HG03175 (cell line): Measurements from ENCODE around the gene USP7.
"Not testable (repeated sequence)": the region's sequence is repeated elsewhere in the genome, so short reads cannot be mapped to it uniquely, and the experiment has no call there.

Source experiments
- ATAC-seq: cut with Tn5 transposase; IDR thresholded peaks from one replicate; pipeline ENCODE4 v1.9.1; 2021; ENCODE audit warnings: mild to moderate bottlenecking, moderate library complexity; ENCODE audit not compliant: unreplicated experiment

The USP7 gene

DNA sequence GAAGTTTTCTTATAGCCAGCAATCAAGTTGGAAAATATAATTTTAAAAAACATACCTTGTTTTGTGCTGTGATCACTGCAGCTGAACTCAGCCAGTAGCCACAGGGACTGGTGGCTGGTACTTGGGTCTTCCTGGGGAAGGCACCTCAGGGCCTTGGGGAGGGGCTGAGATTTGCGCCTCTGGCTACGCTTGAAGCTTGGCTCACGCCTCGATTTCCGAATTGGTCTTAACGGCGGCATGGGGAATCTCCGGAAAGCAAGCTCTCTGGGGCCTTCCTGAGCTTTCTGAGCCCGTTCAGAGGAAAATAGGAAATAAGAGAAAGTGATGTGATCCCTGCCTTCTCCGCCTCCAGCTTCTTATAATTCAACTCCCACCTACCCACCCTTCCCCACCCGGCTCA, 11.3 kb upstream of the USP7 start:
- no peak for ATAC-seq

GRCh38 chr16:8972843-8973586, 9.3 kb upstream of the USP7 start:
- no peak for ATAC-seq

GRCh38 chr16:8971416-8971815, 7.7 kb upstream of the USP7 start:
- no peak for ATAC-seq

DNA sequence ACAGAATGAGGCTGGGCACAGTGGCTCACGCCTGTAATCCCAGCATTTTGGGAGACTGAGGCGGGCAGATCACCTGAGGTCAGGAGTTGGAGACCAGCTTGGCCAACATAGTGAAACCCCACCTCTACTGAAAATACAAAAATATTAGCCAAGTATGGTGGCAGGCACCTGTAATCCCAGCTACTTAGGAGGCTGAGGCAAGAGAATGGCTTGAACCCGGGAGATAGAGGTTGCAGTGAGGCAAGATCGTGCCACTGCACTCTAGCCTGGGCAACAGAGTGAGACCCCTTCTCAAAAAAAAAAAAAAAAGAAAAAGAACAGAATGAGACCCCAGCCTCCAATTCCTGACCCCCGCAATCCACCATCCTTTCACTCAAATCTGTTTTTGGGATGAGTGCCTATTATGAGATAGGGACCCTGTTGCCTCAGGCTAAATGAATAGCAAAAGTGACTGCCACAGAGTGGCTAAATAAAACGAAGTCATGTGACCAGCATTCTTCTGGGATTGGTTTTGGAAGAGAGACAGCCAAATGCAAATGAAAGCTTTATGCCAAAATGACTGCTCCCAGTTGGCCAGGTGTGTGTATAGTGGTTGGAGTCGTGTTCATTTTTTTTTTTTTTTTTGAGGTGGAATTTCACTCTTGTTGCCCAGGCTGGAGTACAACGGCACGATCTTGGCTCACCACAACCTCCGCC, 5.6 kb upstream of the USP7 start:
- not testable (repeated sequence) for ATAC-seq

DNA sequence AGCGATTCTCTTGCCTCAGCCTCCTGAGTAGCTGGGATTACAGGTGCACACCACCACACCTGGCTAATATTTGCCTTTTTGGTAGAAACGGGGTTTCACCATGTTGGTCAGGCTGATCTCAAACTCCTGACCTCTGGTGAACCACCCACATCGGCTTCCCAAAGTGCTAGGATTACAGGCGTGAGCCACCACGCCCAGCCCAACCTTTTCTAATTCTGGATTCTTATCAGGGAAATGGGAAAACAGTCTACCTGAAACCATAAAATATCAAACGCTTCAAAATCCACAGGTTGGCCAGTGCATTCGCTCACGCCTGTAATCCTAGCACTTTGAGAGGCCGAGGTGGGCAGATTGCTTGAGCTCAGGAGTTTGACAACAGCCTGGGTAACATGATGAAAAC, 4.3 kb upstream of the USP7 start:
- ATAC-seq = not testable (repeated sequence)

DNA sequence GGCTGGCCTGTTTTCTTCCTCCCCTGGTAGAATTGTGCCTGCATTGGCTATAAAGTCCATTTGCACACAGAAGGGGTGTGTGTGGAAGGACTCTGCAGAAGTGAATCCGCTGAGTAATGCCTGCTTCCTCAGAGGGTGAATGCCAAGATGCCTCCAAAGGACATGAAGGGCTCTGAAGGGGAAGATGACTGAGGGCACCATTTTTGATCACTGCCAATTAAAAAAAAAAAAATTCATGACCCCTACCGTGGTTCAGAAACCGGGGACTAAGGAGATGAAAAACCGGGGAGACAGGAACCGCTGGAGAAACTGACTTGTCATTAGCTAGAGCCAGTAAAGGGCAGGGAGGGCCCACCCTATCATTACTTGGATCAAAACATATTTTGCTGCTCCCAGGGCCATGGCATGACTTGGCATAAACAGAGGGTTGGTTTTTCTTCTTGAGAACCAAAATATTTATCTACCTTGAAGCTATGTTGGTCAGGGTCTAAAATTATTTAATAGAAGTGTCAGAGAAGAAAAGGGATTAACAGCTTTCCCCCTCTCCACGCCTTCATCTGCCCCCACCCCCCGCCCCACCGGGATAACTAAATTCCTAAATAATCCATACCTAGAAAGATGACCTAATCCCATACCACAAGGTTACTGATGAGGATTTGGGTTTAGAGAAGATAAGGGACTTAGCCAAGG, 3.6 kb upstream of the USP7 start:
- no peak for ATAC-seq

DNA sequence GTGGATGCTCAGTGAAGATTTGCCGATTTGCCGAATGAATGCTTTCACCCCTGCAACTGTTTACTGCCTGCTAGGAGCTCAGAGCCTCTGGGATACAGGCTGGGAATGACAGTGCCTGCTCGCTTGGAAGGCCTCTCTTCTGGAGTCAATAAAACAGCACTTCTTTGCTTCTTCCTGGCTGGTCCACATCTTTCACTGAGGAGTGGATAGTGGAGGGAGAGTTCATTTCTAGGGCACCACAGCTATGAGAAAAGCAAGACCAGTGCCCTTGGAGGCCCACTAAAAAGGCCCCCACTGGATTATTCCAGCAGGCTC, 3.1 kb upstream of the USP7 start:
- ATAC-seq = no peak

DNA sequence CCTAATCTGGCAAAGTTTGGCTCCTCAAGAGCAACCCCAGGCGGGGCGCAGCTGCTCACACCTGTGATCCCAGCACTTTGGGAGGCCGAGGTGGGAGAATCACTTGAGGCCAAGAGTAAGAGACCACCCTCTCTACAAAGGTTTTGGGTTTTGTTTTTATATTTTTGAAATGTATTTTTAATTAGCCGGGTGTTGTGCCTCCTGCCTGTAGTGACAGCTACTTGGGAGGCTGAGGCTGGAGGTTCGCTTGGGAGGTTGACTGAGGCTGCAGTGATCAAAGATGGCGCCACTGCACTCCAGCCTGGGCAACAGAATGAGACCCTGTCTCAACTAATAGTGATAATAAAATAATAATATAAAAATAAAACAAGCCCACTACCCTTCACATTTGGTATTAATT, 756 bp upstream of the USP7 start:
- no peak for ATAC-seq

DNA sequence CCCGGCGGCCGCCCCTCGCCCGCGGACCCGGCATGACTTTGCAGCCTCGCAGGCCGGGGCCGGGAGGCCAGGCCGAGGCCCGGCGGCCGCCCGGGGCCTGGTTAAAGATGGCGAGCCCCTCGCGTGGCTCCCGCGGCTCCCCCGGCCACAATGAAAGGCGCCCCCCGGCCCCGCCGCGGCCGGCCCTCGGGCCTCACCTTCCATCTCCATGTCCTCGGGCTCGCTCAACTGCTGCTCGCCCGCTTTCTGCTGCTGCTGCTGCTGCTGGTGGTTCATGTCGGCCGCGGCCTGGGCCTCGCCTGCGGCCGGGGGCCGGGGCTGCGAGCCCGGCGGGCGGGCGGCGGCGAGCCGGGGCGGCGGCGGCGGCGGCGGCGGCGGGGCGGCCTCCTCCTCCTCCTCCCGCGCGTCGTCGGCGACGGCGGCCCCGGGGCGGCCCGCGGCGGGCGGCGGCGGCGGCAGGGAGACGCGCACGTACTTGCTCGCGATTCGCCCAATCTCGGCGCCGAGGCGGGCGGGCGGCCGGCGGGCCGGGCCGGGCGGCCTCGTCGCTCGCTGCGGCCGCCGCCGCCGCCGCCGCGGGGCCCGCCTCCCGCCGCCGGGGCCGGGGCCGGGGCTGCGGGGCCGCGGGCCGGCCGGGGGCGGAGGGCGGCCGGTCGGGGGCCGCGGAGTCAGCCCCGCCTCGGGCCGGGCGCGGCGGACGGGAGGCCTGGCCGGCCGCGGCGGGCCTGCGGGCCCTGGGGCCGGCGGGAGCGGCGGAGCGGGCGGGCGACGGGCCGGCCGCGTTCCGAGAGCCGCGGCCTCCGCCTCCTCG, 491 bp downstream of the USP7 start:
- peak; percentile 2 for ATAC-seq

DNA sequence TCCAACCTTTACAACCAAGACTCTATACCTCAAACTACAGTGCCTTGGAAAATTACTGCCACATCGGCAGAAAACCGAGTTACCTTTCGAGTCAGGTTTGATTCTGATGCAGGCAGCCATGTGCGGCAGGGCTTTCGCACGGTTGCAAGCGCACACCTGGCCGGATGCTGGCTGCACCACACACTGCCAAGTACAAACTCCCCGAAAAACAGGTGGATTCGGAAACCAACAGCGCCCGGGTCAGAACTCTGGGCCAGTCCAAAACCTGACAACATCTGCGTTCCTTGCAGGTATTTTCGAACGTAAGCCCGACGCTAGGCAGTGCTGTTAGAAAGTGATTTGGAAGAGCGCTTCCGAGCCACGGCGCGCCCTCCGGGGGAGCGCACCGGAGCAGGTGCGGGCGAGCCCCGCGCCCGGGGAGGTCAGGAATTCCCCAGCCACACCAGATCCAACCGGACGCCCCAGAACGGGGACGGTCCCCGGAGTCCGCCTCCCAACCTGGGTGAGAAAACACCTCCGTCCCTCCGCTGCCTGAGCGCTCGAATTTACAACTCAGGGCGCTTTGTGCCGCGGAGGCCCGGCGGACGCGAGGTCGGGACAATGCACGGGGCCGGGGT, 1.2 kb downstream of the USP7 start:
- ATAC-seq = peak; percentile 38

GRCh38 chr16:8961811-8962390, 1.8 kb downstream of the USP7 start:
- ATAC-seq = no peak

DNA sequence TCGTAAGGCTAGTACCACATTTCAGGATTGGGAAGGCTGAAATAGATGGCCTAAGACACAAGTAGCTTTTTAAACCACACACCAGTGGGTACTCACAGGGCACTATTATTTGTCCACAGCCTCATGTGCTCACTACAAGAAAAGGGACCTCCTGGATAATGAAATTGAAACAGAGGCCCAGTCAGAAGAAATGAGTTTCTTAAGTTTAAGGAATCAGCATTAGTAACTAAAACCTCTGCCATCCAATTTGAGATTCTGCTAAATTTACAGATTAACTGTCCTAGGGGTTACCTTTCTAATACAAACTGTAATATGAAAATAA, 3.0 kb downstream of the USP7 start:
- ATAC-seq = no peak

GRCh38 chr16:8959921-8960787, 3.6 kb downstream of the USP7 start:
- ATAC-seq = no peak

- no peak for ATAC-seq
Observed at GRCh38 chr16:8958344-8959167, 5.2 kb downstream of the USP7 start.

- ATAC-seq = no peak
Observed at GRCh38 chr16:8957509-8958157, 6.1 kb downstream of the USP7 start.

GRCh38 chr16:8957063-8957397, 6.7 kb downstream of the USP7 start:
- ATAC-seq = no peak

DNA sequence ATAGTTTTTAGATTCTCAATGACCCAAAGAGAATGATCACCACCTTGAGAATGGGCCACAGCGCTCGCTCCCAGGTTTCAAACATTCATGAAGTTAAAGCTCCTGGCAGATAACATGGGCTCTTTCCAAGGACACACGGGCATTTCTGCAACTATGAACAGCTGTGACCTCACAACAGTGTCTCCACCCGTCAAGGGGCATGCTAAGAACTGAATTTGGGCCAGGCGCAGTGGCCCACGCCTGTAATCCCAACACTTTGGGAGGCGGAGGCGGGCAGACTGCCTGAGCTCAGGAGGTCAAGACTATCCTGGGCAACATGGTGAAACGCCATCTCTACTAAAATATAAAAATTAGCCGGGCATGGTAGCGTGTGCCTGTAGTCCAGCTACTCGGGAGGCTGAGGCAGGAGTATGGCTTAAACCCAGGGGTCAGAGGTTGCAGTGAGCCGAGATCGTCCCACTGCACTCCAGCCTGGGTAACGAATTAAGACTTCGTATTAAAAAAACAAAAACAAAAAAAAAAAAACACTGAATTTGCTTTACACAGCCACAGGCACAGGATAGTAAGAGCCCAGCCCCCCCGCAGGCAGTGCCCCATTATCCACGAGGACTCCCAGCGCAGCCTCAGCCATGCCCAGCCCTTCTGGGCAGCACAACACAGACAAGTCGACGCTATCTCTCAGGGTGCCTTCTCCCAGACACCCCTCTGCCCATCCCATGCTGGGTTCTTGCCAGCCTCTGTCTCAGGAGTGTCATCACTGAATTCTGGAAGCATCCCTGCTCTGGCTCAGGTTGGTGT, 7.2 kb downstream of the USP7 start:
- ATAC-seq = no peak

- ATAC-seq = no peak
Observed at GRCh38 chr16:8955828-8956227, 7.9 kb downstream of the USP7 start.
